Heart left ventricle (tissue), 16 donors: ENCODE measurements around the gene LPAR3. TPM values are rescaled to one million over a fixed set of nuclear protein-coding genes. Genes with fewer than 3 reads are reported as not detected.

Experiments used
- ATAC-seq, 4 donors: fragments of 200-7000 bp; cut with Tn5 transposase; one replicate each; pipeline ENCODE4 v1.9.1; 2020 to 2022; ENCODE audit warnings: moderate library complexity in 4 of 4, mild to moderate bottlenecking in 3 of 4, moderate number of reproducible peaks in 1 of 4
- DNase-seq, 5 donors: peaks; one replicate each; pipeline ENCODE4 v3.0.0-alpha.2; 2020
- H3K27ac ChIP-seq, 12 donors: fragments of 200-600 bp; sonication (generic) in 4 of 12; one replicate each; pipeline versions ENCODE4 v1.5.0 to v1.8.0; 2016 to 2022; ENCODE audit warnings: mild to moderate bottlenecking in 2 of 12
- H3K27me3 ChIP-seq, 9 donors: fragments of 200-600 bp; sonication (generic) in 2 of 9; one replicate each; pipeline versions ENCODE4 v1.5.1 to v1.8.0; 2016 to 2022; ENCODE audit warnings: mild to moderate bottlenecking in 3 of 9
- H3K36me3 ChIP-seq, 9 donors: fragments of 200-600 bp; sonication (generic) in 2 of 9; one replicate each; pipeline versions ENCODE4 v1.5.0 to v1.8.0; 2018 to 2022; ENCODE audit warnings: mild to moderate bottlenecking in 2 of 9
- H3K4me1 ChIP-seq, 12 donors: fragments of 200-600 bp; sonication (generic) in 4 of 12; one replicate each; pipeline versions ENCODE4 v1.5.0 to v1.8.0; 2016 to 2022; ENCODE audit warnings: mild to moderate bottlenecking in 3 of 12
- H3K4me3 ChIP-seq, 12 donors: fragments of 200-600 bp; sonication (generic) in 4 of 12; one replicate each; pipeline versions ENCODE4 v1.5.0 to v1.8.0; 2017 to 2022; ENCODE audit warnings: mild to moderate bottlenecking in 9 of 12, moderate library complexity in 4 of 12
- H3K9me3 ChIP-seq, 12 donors: fragments of 200-600 bp; sonication (generic) in 4 of 12; one replicate each; pipeline versions ENCODE4 v1.5.0 to v1.8.0; 2016 to 2022; ENCODE audit warnings: mild to moderate bottlenecking in 1 of 12
- POLR2A ChIP-seq, 2 donors: fragments of 450-650 bp; IDR thresholded peaks; one replicate each; pipeline ENCODE4 v1.6.1; 2017; ENCODE audit warnings: antibody characterized with exemption in 2 of 2, mild to moderate bottlenecking in 2 of 2, moderate library complexity in 2 of 2
- WGBS, 4 donors: extraction: QIAGEN DNeasy Blood & Tissue Kit in 2 of 4; methylation state at CpG; one replicate each; pipeline versions ENCODE4 v1.1.5 to v1.1.7; 2013 to 2018; 5-methylcytosine and 5-hydroxymethylcytosine counted together
- intact Hi-C, 10 donors: fragments of 100-400 bp; cut with DNase I; formaldehyde crosslinking; loops; one replicate each; pipeline versions ENCODE4 v1.11.1 to v1.14.2; 2022
- polyA plus RNA-seq, 2 donors: library from polyadenylated mRNA; stranded (reverse); fragments of 200-250 nt; gene quantifications; one replicate each; pipeline ENCODE4 v1.2.3, GENCODE V29; 2013
- total RNA-seq, 9 donors: library from RNA; depleted of rRNA in 2 of 9; stranded (reverse); fragments of >200 nt in 2 of 9; fragmentation: NEBNext Ultra II Directional in 3 of 9; extraction: Animal tissue kit (Norgen Biotek cat#: 25700) in 3 of 9; gene quantifications; one replicate each; pipeline versions ENCODE4 v1.1.0 to v1.2.4, GENCODE V29; 2016 to 2023
- TF ChIP-seq, protein P1 (sequence below), 12 donors: fragments of 200-600 bp; sonication (generic) in 4 of 12; IDR thresholded peaks; one replicate each; pipeline versions ENCODE4 v1.5.0 to v1.8.0; 2018 to 2022; ENCODE audit warnings: antibody characterized with exemption in 12 of 12, mild to moderate bottlenecking in 5 of 12
- donor health status: ischemic (EF 13 %, LVEDD 7.1; RV severe dilation, severe dysfunction).
- donor health status: healthy with polysubstance abuse.
- donor health status: DM: no; HTN: yes; CAD: no.
- donor health status: DM: no; HTN: no; CAD: no.
- donor health status: ischemic (EF 25% LVEDD 6.9; RV normal size, moderate dysfunction).
- donor health status: ischemic (EF 25% LVEDD 5.7; RV mildly dilated, moderate dysfunction).
- donor health status: healthy.
- donor health status: DM: yes; HTN: yes; CAD: no.
- donor health status: ischemic (EF 35%, LVEDD 5.7; RV mildly dilated, moderate dysfunction).
- donor health status: nonischemic (EF 11% LVEDD 7.7; RV severe dilation, severe dysfunction).
- donor health status: DM: yes; HTN: yes; CAD: no.
- donor health status: PGD.
- donor health status: ischemic (EF 29% LVEDD 5.4; RV normal size, mild dysfunction).
- donor health status: nonischemic (EF 23%, LVEDD 6.1; RV moderate dilation, normal function).

Gene LPAR3
- total and polyA plus RNA-seq, 11 donors = 5.9 to 25.0 (median 11.5) TPM

DNA sequence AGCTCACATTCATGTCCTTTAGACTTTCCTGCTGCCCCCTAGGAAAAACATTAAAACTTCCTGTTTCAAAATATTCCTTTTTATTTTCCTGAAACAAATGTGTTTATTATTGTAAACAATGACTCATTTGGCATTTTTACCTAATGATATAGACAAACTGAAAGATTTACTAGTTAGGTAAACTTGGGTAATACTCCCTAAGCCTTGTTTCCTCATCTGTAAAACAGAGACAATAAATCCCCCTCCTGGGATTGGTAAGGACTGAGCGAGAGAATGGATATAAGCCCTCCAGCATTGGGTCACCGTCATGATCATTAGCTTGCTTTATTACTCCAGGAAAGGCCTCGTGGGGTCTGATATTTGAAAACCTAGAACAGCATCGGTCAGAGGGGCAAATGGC is 59.8 kb downstream of the LPAR3 start:
- no peak overlapping the region for H3K27ac ChIP-seq
- no peaks in the 10 kb centered on the region for H3K36me3 ChIP-seq
- intact Hi-C loops = no loop called here
- no peaks in the 10 kb centered on the region for H3K4me1 ChIP-seq
- TF ChIP-seq POLR2A (IDR thresholded peaks at IDR 0.05) = no peak
- TF ChIP-seq, protein P1, sequence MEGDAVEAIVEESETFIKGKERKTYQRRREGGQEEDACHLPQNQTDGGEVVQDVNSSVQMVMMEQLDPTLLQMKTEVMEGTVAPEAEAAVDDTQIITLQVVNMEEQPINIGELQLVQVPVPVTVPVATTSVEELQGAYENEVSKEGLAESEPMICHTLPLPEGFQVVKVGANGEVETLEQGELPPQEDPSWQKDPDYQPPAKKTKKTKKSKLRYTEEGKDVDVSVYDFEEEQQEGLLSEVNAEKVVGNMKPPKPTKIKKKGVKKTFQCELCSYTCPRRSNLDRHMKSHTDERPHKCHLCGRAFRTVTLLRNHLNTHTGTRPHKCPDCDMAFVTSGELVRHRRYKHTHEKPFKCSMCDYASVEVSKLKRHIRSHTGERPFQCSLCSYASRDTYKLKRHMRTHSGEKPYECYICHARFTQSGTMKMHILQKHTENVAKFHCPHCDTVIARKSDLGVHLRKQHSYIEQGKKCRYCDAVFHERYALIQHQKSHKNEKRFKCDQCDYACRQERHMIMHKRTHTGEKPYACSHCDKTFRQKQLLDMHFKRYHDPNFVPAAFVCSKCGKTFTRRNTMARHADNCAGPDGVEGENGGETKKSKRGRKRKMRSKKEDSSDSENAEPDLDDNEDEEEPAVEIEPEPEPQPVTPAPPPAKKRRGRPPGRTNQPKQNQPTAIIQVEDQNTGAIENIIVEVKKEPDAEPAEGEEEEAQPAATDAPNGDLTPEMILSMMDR (IDR thresholded peaks at IDR 0.05) = no peak
- DNase-seq = no peak
- no peak for ATAC-seq
- 78 to 80% (median 79%) methylated on average over 4 of the region's 4 CpGs for WGBS, 4 donors
- no peaks in the 10 kb centered on the region for H3K9me3 ChIP-seq
- no peak overlapping the region for H3K4me3 ChIP-seq
- no peaks in the 10 kb centered on the region for H3K27me3 ChIP-seq

DNA sequence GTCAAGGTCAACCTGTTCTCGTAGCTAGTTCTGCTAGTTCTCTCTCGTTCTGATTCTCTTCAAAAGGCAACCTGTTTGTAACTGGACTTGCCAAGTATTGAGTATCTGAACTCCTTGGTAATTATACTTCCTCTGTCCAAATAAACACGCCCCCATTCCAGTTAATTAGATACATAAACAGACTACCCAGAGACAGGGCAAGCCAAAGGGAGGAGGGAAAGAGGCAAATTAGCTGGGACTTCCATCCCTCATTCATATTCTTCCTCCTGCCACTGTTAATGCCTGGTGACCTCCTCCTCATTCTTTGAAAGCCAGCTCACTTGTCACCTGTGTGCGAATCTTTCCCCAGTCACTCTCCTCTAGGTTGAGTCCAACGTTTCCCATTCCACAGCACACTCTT is 62.9 kb downstream of the LPAR3 start:
- no peak overlapping the region for H3K27ac ChIP-seq
- H3K36me3 ChIP-seq = no peaks in the 10 kb centered on the region
- intact Hi-C loops = no loop called here
- ATAC-seq = no peak
- no peaks in the 10 kb centered on the region for H3K27me3 ChIP-seq
- no peak for TF ChIP-seq POLR2A (IDR thresholded peaks at IDR 0.05)
- TF ChIP-seq, protein P1 (IDR thresholded peaks at IDR 0.05) = no peak
- no peak overlapping the region for H3K4me3 ChIP-seq
- peaks cover 0 to 4% (median 0%) of the 10 kb centered on the region in 12 donors for H3K4me1 ChIP-seq
- no peak for DNase-seq
- 72 to 84% (median 72%) methylated on average over 5 of the region's 5 CpGs for WGBS, 4 donors
- H3K9me3 ChIP-seq = no peaks in the 10 kb centered on the region

DNA sequence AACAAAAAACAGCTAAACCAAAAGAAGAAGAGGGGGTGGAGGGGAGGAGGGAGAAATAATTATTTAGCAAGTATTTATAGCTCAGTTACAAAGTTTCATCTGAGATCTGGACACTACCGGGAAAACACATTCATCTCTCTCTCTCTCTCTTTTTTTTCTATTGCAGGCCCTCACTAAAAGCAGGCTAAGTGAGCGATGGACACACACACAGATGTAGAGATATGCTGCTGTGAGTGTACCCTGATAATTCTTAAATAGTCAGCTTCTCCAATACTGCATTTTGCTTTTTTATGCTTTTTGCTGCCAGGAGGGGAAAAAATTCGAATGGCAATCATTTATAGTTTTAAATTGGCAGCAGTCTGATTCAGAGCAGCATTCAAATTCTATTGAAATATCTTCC is 65.0 kb downstream of the LPAR3 start:
- H3K27ac ChIP-seq = no peak overlapping the region
- 52 to 68% (median 57%) methylated on average over 3 of the region's 3 CpGs for WGBS, 4 donors

DNA sequence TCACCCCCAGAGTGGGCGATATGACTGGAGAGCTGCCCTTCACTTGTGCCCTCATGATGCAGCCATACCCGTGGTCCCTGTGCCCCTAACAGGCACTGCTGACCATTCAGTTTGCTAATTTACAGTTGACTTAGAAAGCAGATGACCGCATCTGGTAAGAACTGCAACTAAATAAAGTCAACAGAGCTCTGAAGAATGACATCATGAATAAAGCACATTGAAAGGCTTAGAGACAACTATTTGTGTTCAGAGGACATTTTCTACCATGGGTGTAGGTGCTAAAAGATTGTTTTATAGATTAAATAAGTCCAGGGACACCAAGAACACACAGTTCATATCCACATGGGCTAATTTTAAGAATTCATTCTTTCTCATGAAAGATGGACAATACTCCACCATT is 65.5 kb downstream of the LPAR3 start:
- Histone ChIP-seq H3K27ac (no peak overlapping the region), H3K36me3 (no peaks in the 10 kb centered on the region), H3K27me3 (no peaks in the 10 kb centered on the region), H3K9me3 (no peaks in the 10 kb centered on the region), H3K4me3 (no peak overlapping the region), H3K4me1 (peaks cover 0 to 7% (median 0%) of the 10 kb centered on the region in 12 donors)
- intact Hi-C loops = no loop called here
- ATAC-seq (no peak), DNase-seq (no peak)
- TF ChIP-seq, protein P1 (IDR thresholded peaks at IDR 0.05) = no peak
- TF ChIP-seq POLR2A (IDR thresholded peaks at IDR 0.05) = no peak
- 45 to 64% (median 62%) methylated on average over 3 of the region's 3 CpGs for WGBS, 4 donors

More for the DNA sequence above, 65.0 kb downstream of the LPAR3 start:
- Histone ChIP-seq H3K4me3 (no peak overlapping the region), H3K4me1 (peaks cover 0 to 7% (median 0%) of the 10 kb centered on the region in 12 donors), H3K36me3 (no peaks in the 10 kb centered on the region), H3K27me3 (no peaks in the 10 kb centered on the region), H3K9me3 (no peaks in the 10 kb centered on the region)
- no peak for DNase-seq
- TF ChIP-seq, protein P1 (IDR thresholded peaks at IDR 0.05) = no peak
- no peak for TF ChIP-seq POLR2A (IDR thresholded peaks at IDR 0.05)
- ATAC-seq = no peak
- intact Hi-C loops = no loop called here
